NT2/D1 (cell line): Measurements from ENCODE around the gene MAP6.
A peak's percentile ranks its signal among the peaks of the same experiment; 100 is the strongest.

Experiments
- DNase-seq: peaks from one replicate; pipeline ENCODE4 v3.0.0-alpha.2; 2011; ENCODE audit warnings: low read depth, low spot score
- H3K27me3 ChIP-seq: 2 replicates; pipeline ENCODE4 v1.6.0; 2011; ENCODE audit warnings: mild to moderate bottlenecking; ENCODE audit not compliant: insufficient read length, insufficient read depth
- H3K36me3 ChIP-seq: 2 replicates; pipeline ENCODE4 v1.6.1; 2011; ENCODE audit warnings: mild to moderate bottlenecking, low read length, mixed read lengths; ENCODE audit not compliant: insufficient read depth, insufficient read length
- H3K4me1 ChIP-seq: 2 replicates; pipeline ENCODE4 v1.5.1; 2011; ENCODE audit not compliant: insufficient read depth, insufficient read length
- H3K4me3 ChIP-seq: 2 replicates; pipeline ENCODE4 v1.5.1; 2011; ENCODE audit warnings: low read depth; ENCODE audit not compliant: insufficient read length
- H3K9ac ChIP-seq: 2 replicates; pipeline ENCODE4 v1.6.0; 2011; ENCODE audit warnings: low read depth; ENCODE audit not compliant: insufficient read length
- H3K9me3 ChIP-seq: 2 replicates; pipeline ENCODE4 v1.5.1; 2011; ENCODE audit warnings: mild to moderate bottlenecking, low read length; ENCODE audit not compliant: insufficient read depth
- SUZ12 ChIP-seq: IDR thresholded peaks from 2 replicates; pipeline ENCODE4 v1.6.1; 2011; ENCODE audit not compliant: insufficient read length, insufficient read depth; ENCODE audit errors: extremely low read depth
- YY1 ChIP-seq: IDR thresholded peaks from 2 replicates; pipeline ENCODE4 v1.6.1; 2011; ENCODE audit not compliant: insufficient read length, insufficient read depth
- ZNF274 ChIP-seq: IDR thresholded peaks from 2 replicates; pipeline ENCODE4 v1.6.1; 2011; ENCODE audit warnings: mild to moderate bottlenecking, low read depth, low read length

MAP6 gene

GRCh38 chr11:75558939-75559843 lies 109.6 kb downstream of the MAP6 start:
- H3K4me1 ChIP-seq = peaks cover 29% of the 10 kb centered on the region
- no peak for DNase-seq

GRCh38 chr11:75557666-75558494 lies 111.0 kb downstream of the MAP6 start:
- H3K36me3 ChIP-seq = peaks cover 4% of the 10 kb centered on the region
- DNase-seq = no peak
- H3K9ac ChIP-seq = peak overlapping the region; percentile 53
- no peaks in the 10 kb centered on the region for H3K27me3 ChIP-seq
- no peak overlapping the region for H3K4me3 ChIP-seq
- H3K4me1 ChIP-seq = peaks cover 29% of the 10 kb centered on the region
- no peaks in the 10 kb centered on the region for H3K9me3 ChIP-seq
- TF ChIP-seq ZNF274 = no peak
- no peak for TF ChIP-seq YY1
- no peak for TF ChIP-seq SUZ12

More at GRCh38 chr11:75558939-75559843, 109.6 kb downstream of the MAP6 start:
- H3K27me3 ChIP-seq = no peaks in the 10 kb centered on the region
- H3K9me3 ChIP-seq = no peaks in the 10 kb centered on the region
- TF ChIP-seq YY1 (no peak), SUZ12 (no peak), ZNF274 (no peak)
- H3K9ac ChIP-seq = peak overlapping the region; percentile 63
- H3K36me3 ChIP-seq = peaks cover 14% of the 10 kb centered on the region
- no peak overlapping the region for H3K4me3 ChIP-seq

- TF ChIP-seq YY1 (no peak), SUZ12 (no peak), ZNF274 (no peak)
- no peak overlapping the region for H3K9ac ChIP-seq
- no peak for DNase-seq
- H3K36me3 ChIP-seq = no peaks in the 10 kb centered on the region
- no peak overlapping the region for H3K4me3 ChIP-seq
- H3K27me3 ChIP-seq = no peaks in the 10 kb centered on the region
- H3K4me1 ChIP-seq = peaks cover 28% of the 10 kb centered on the region
- no peaks in the 10 kb centered on the region for H3K9me3 ChIP-seq
Measured at GRCh38 chr11:75556275-75556674, 112.6 kb downstream of the MAP6 start.

GRCh38 chr11:75555079-75555811 lies 113.6 kb downstream of the MAP6 start:
- peaks cover 27% of the 10 kb centered on the region for H3K4me1 ChIP-seq
- no peak overlapping the region for H3K9ac ChIP-seq
- no peak for DNase-seq
- no peaks in the 10 kb centered on the region for H3K36me3 ChIP-seq
- no peak for TF ChIP-seq YY1
- TF ChIP-seq SUZ12 = no peak
- TF ChIP-seq ZNF274 = no peak
- H3K27me3 ChIP-seq = no peaks in the 10 kb centered on the region
- H3K9me3 ChIP-seq = no peaks in the 10 kb centered on the region
- H3K4me3 ChIP-seq = no peak overlapping the region

- no peak for DNase-seq
Measured at GRCh38 chr11:75554258-75555022, 114.4 kb downstream of the MAP6 start.

GRCh38 chr11:75553889-75554257 lies 115.0 kb downstream of the MAP6 start:
- H3K27me3 ChIP-seq = no peaks in the 10 kb centered on the region
- peaks cover 20% of the 10 kb centered on the region for H3K4me1 ChIP-seq
- H3K9me3 ChIP-seq = no peaks in the 10 kb centered on the region
- no peak overlapping the region for H3K4me3 ChIP-seq
- no peak for DNase-seq
- H3K36me3 ChIP-seq = no peaks in the 10 kb centered on the region
- H3K9ac ChIP-seq = no peak overlapping the region
- TF ChIP-seq SUZ12 (no peak), ZNF274 (no peak), YY1 (no peak)

More at GRCh38 chr11:75554258-75555022, 114.4 kb downstream of the MAP6 start:
- Histone ChIP-seq H3K27me3 (no peaks in the 10 kb centered on the region), H3K4me1 (peaks cover 25% of the 10 kb centered on the region), H3K9ac (no peak overlapping the region), H3K36me3 (no peaks in the 10 kb centered on the region), H3K4me3 (no peak overlapping the region), H3K9me3 (no peaks in the 10 kb centered on the region)
- no peak for TF ChIP-seq YY1
- TF ChIP-seq SUZ12 = no peak
- no peak for TF ChIP-seq ZNF274
